Dermis lymphatic vessel endothelial cell (primary cell): ENCODE data around the gene PRSS37. TPM values are rescaled to one million over a fixed set of nuclear protein-coding genes. Genes with fewer than 3 reads are reported as not detected.

Experiments used
- total RNA-seq: library from RNA; depleted of rRNA; stranded (reverse); fragments of >200 nt; gene quantifications from 2 replicates; pipeline ENCODE4 v1.2.1, GENCODE V29; 2014

The PRSS37 gene, protein sequence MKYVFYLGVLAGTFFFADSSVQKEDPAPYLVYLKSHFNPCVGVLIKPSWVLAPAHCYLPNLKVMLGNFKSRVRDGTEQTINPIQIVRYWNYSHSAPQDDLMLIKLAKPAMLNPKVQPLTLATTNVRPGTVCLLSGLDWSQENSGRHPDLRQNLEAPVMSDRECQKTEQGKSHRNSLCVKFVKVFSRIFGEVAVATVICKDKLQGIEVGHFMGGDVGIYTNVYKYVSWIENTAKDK
- not detected in 2 replicates for total RNA-seq

DNA sequence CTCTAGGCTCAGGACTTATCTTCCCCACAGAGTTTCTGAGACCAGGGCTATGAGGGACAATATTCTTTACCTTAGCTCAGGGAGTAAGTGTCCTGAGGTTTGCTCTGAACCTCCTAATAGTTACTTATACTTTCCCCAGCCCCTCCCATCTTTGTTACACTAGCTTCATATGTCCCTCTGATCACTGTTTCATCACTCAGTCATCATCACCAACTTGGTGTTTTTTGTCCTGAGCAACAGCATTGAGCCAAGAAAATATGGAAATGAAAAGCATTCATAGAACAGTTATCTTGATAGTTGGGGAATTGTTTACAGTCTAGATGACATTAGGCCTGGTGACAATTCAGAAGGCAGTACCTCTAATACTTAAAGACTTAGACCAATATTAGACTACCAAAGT is at the start of gene PRSS37:
PRSS37 (minus strand) TSS at position 101 of the 400 bp plus-strand sequence. CDS start 436 bp downstream, outside the sequence.

DNA sequence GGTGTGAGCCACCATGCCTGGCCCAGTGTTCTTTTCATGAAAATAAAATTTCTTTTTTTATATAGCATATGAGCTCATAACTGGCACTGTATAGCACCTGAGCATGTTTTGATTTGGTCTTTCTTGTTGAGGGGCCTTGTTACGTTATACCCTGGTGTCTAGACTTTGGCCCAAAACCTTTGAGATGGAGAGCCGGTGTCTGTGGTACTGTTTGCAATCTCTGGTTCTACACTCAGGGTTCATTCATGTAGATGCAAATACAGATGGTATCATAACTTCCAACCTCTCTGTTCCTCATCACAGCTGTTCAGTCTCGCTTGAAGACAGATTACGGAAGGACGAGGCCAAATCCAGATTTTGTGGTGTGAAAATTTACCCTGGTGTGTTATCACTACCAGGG is 51.4 kb downstream of the PRSS37 start, which contains the start of gene TAS2R5:
TAS2R5 (plus strand) TSS at position 301 of the 400 bp plus-strand sequence. CDS start 145 bp downstream, outside the sequence.

Other genes with a start within 250 kb of the PRSS37 start
- 81.2 and 129 TPM in 2 replicates for gene DENND11, start 139.3 kb downstream of the PRSS37 start, total RNA-seq
- gene WEE2, start 133.1 kb downstream of the PRSS37 start, total RNA-seq = under 0.01 and 0.11 TPM in 2 replicates
- gene SSBP1, start 103.1 kb downstream of the PRSS37 start, total RNA-seq = 99.7 and 156 TPM in 2 replicates
- gene TAS2R3, start 77.4 kb downstream of the PRSS37 start, total RNA-seq = 0.33 and 0.77 TPM in 2 replicates
- 0.33 and 0.86 TPM in 2 replicates for gene TAS2R4, start 64.8 kb downstream of the PRSS37 start, total RNA-seq
- 0.11 and 0.52 TPM in 2 replicates for gene TAS2R5, start 51.3 kb downstream of the PRSS37 start, total RNA-seq
- gene OR9A4, start 74.9 kb upstream of the PRSS37 start, total RNA-seq = not detected in 2 replicates
- not detected in 2 replicates for gene CLEC5A, start 105.5 kb upstream of the PRSS37 start, total RNA-seq
- gene TAS2R38, start 132.3 kb upstream of the PRSS37 start, total RNA-seq = not detected in 2 replicates
- under 0.01 TPM in 1 of 2 replicates, not detected in the other for gene MGAM, start 154.4 kb upstream of the PRSS37 start, total RNA-seq